Right lobe of liver (tissue), 6 donors: ENCODE data around the gene PDE4B. TPM values are rescaled to one million over a fixed set of nuclear protein-coding genes. Genes with fewer than 3 reads are reported as not detected.
A peak's percentile ranks its signal among the peaks of the same experiment; 100 is the strongest.

Source experiments
- ATAC-seq, 4 donors: fragments of 200-7000 bp; cut with Tn5 transposase; one replicate each; pipeline ENCODE4 v1.9.1; 2020; ENCODE audit warnings: mild to moderate bottlenecking in 4 of 4, moderate library complexity in 4 of 4
- DNase-seq, 3 donors: peaks; one replicate each; pipeline ENCODE4 v3.0.0-alpha.2; 2020
- H3K27ac ChIP-seq, 3 donors: fragments of 200-600 bp; one replicate each; pipeline ENCODE4 v1.8.0; 2022
- H3K27me3 ChIP-seq, 2 donors: fragments of 200-600 bp; one replicate each; pipeline ENCODE4 v1.8.0; 2022
- H3K36me3 ChIP-seq, 4 donors: fragments of 200-600 bp; sonication (generic) in 1 of 4; one replicate each; pipeline versions ENCODE4 v1.5.1 to v1.8.0; 2017 to 2022; ENCODE audit warnings: control low read depth in 1 of 4
- H3K4me1 ChIP-seq, 4 donors: fragments of 200-600 bp; sonication (generic) in 1 of 4; one replicate each; pipeline versions ENCODE4 v1.5.1 to v1.8.0; 2017 to 2022; ENCODE audit warnings: control low read depth in 1 of 4
- H3K4me3 ChIP-seq, 3 donors: fragments of 200-600 bp; one replicate each; pipeline ENCODE4 v1.8.0; 2022
- H3K9me3 ChIP-seq, 4 donors: fragments of 200-600 bp; sonication (generic) in 1 of 4; one replicate each; pipeline versions ENCODE4 v1.5.1 to v1.8.0; 2017 to 2022; ENCODE audit warnings: control low read depth in 1 of 4
- POLR2A ChIP-seq: fragments of 450-650 bp; IDR thresholded peaks from one replicate; pipeline ENCODE4 v1.6.1; 2017; ENCODE audit warnings: antibody characterized with exemption, mild to moderate bottlenecking
- WGBS: methylation state at CpG from one replicate; pipeline ENCODE4 v1.1.6; 2018; ENCODE audit warnings: low coverage, low lambda C conversion rate; ENCODE audit not compliant: insufficient coverage; ENCODE audit errors: missing lambda C conversion rate; 5-methylcytosine and 5-hydroxymethylcytosine counted together
- intact Hi-C, 2 donors: fragments of 100-400 bp; cut with DNase I; formaldehyde crosslinking; loops; one replicate each; pipeline versions ENCODE4 v1.11.2 to v1.14.1; 2022
- total RNA-seq, 6 experiments: library from RNA; depleted of rRNA in 2 of 6; stranded (reverse); fragments of >200 nt in 2 of 6; fragmentation: NEBNext Ultra II Directional in 3 of 6; extraction: Animal tissue kit (Norgen Biotek cat#: 25700) in 3 of 6; gene quantifications; one replicate each; pipeline versions ENCODE4 v1.1.0 to v1.2.4, GENCODE V29; 2016 to 2023
- TF ChIP-seq, protein P1 (sequence below), 4 donors: fragments of 200-600 bp in 3 of 4; fragments of 450-650 bp in 1 of 4; IDR thresholded peaks; one replicate each; pipeline versions ENCODE4 v1.5.1 to v1.8.0; 2016 to 2022; ENCODE audit warnings: antibody characterized with exemption in 4 of 4, mild to moderate bottlenecking in 2 of 4
- donor health status: DM: no; HTN: yes; CAD: no.
- donor health status: DM: no; HTN: no; CAD: no.
- donor health status: DM: no; HTN: no; CAD: no.
- donor health status: DM: no; HTN: yes; CAD: no.
- donor health status: DM: no; HTN: yes; CAD: no.

The PDE4B gene
- total RNA-seq, 6 experiments from 2014 or later, result 1.4 to 6.4 (median 2.4) TPM

DNA sequence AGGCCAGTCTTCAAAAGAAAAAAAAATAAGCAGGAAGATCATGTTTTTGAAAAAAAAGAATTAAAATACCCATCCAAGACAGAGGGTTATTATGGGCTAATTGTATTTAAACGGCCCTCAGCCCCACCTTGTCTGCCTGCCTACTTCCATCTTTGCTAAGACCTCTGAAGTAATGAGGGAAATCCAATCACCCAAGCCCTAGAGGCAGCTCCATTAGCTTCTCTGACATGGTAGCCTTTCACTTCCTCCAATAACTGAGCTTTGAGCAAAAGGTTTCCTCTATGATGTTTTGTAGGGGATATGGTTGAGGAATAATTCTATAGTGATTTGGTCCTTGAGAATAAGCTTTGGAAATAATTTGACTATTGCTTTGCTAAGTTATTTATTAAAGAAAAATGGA is 563.1 kb downstream of the PDE4B start:
- DNase-seq, result no peak
- H3K9me3 ChIP-seq, result no peaks in the 10 kb centered on the region
- H3K4me1 ChIP-seq, result peaks cover 0 to 9% (median 0%) of the 10 kb centered on the region in 4 donors
- no peaks in the 10 kb centered on the region for H3K36me3 ChIP-seq
- intact Hi-C loops, result no loop called here
- no peak for TF ChIP-seq POLR2A
- TF ChIP-seq, protein P1, sequence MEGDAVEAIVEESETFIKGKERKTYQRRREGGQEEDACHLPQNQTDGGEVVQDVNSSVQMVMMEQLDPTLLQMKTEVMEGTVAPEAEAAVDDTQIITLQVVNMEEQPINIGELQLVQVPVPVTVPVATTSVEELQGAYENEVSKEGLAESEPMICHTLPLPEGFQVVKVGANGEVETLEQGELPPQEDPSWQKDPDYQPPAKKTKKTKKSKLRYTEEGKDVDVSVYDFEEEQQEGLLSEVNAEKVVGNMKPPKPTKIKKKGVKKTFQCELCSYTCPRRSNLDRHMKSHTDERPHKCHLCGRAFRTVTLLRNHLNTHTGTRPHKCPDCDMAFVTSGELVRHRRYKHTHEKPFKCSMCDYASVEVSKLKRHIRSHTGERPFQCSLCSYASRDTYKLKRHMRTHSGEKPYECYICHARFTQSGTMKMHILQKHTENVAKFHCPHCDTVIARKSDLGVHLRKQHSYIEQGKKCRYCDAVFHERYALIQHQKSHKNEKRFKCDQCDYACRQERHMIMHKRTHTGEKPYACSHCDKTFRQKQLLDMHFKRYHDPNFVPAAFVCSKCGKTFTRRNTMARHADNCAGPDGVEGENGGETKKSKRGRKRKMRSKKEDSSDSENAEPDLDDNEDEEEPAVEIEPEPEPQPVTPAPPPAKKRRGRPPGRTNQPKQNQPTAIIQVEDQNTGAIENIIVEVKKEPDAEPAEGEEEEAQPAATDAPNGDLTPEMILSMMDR (IDR thresholded peaks at IDR 0.05), result no peak
- WGBS, result 64% methylated on average over 1 of the region's 1 CpG
- H3K27ac ChIP-seq, result no peak overlapping the region
- H3K4me3 ChIP-seq, result no peak overlapping the region
- ATAC-seq, result peak in 1 of 4 donors; percentile 15
- H3K27me3 ChIP-seq, result no peaks in the 10 kb centered on the region

DNA sequence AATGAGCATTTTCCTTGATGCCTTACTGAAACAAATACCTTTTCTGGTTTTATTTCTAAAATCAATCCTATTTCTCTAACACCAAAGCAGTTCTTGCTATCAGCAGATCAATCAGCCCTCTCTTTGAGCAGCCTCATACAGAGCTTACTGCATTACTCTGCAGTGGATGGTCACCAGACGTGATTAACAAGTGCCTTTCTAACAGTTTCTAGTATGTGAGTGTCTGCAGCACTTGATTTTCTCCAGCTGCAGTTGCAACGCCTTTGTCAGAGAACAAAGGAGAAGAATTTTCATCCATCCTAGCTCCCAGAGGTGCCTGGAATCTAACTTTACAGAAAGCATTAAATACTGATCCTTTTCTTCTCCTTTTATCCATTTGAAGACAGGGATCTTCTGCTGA is 563.9 kb downstream of the PDE4B start:
- Histone ChIP-seq H3K4me1 (peaks cover 0 to 9% (median 0%) of the 10 kb centered on the region in 4 donors), H3K9me3 (no peaks in the 10 kb centered on the region), H3K4me3 (no peak overlapping the region), H3K27me3 (no peaks in the 10 kb centered on the region), H3K27ac (no peak overlapping the region), H3K36me3 (no peaks in the 10 kb centered on the region)
- no peak for TF ChIP-seq POLR2A
- TF ChIP-seq, protein P1 (IDR thresholded peaks at IDR 0.05), result no peak
- DNase-seq (no peak), ATAC-seq (no peak)
- 74% methylated on average over 2 of the region's 2 CpGs for WGBS
- intact Hi-C loops, result no loop called here

GRCh38 chr1:66357021-66357420 is 564.3 kb downstream of the PDE4B start:
- no peak overlapping the region for H3K4me3 ChIP-seq
- H3K4me1 ChIP-seq, result peaks cover 0 to 9% (median 0%) of the 10 kb centered on the region in 4 donors
- no peaks in the 10 kb centered on the region for H3K9me3 ChIP-seq
- DNase-seq (no peak), ATAC-seq (no peak)
- 52% methylated on average over 4 of the region's 4 CpGs for WGBS
- intact Hi-C loops, result no loop called here
- no peaks in the 10 kb centered on the region for H3K27me3 ChIP-seq
- TF ChIP-seq POLR2A, result no peak
- TF ChIP-seq, protein P1 (IDR thresholded peaks at IDR 0.05), result no peak
- H3K27ac ChIP-seq, result no peak overlapping the region
- no peaks in the 10 kb centered on the region for H3K36me3 ChIP-seq

DNA sequence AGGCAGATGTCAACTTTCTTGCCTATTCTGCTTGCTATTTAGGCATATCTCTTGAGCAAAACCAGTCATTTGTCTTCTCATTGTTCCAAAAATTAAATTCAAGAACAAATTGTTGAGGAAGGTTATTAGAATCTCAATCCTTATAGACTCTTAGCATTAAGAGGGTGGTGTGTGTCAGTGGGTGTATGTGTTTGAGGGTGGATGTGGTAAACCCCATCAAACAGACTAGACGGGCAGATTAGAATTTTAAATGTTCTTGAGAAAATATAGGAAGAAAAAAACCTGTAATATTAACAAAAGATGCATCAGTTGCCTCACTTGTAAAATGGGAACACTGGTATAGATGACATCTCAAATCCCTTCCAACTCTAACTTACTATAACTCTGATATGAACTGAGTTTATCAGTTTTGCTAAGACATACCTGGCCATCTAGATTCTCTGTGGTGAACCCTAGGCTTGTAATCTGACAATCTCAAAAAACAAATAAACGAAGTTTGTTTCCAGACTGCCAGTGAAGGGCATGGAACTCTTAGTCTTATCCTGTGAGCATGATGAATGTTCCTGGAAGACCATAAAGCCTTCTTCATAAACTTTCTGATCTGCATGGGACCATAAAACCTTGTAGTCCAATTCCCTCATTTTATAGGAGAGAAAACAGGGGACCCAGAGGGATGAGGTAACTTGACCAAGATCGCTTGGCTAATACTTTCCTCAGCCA is 564.9 kb downstream of the PDE4B start:
- ATAC-seq (peak in 1 of 4 donors; percentile 58), DNase-seq (no peak)
- Histone ChIP-seq H3K27ac (no peak overlapping the region), H3K4me1 (peaks cover 0 to 9% (median 0%) of the 10 kb centered on the region in 4 donors), H3K4me3 (no peak overlapping the region), H3K9me3 (no peaks in the 10 kb centered on the region), H3K36me3 (no peaks in the 10 kb centered on the region), H3K27me3 (no peaks in the 10 kb centered on the region)
- WGBS, result 68% methylated on average over 3 of the region's 3 CpGs
- intact Hi-C loops, result no loop called here
- TF ChIP-seq POLR2A, result no peak
- TF ChIP-seq, protein P1 (IDR thresholded peaks at IDR 0.05), result no peak
